ENCODE data around the gene COL25A1. TPM values are rescaled to one million over a fixed set of nuclear protein-coding genes. Genes with fewer than 3 reads are reported as not detected.

Gene COL25A1
- total RNA-seq, 1 experiment from 2014 or later, result 4.2 TPM

DNA sequence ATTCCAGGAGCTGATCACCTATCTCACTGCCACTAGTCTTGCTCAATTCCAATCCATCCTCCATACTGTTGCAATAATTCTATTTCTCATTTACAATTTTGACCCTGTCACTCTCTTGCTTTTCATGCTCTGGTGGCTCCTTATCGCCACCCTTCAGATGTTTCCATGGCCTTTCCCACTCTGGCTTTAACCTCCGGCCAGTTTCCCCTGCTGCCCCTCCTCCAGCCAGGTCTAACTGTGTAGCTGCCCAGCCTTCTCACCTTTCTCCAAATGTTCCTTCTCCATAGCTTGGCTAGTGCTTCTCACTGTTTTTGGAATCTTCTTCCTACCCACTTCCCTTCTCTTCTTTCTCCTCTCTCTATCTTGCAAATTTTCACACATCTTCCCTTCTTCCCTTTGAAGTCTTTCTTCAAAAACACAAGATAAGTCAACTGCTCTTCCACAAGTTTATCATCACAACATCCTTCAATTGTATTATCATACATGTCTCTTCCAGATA, 153.8 kb downstream of the COL25A1 start:
- H3K23ac ChIP-seq (ENCODE audit: insufficient read length, low read depth, low read length), result no peak overlapping the region
- TF ChIP-seq, protein P1, sequence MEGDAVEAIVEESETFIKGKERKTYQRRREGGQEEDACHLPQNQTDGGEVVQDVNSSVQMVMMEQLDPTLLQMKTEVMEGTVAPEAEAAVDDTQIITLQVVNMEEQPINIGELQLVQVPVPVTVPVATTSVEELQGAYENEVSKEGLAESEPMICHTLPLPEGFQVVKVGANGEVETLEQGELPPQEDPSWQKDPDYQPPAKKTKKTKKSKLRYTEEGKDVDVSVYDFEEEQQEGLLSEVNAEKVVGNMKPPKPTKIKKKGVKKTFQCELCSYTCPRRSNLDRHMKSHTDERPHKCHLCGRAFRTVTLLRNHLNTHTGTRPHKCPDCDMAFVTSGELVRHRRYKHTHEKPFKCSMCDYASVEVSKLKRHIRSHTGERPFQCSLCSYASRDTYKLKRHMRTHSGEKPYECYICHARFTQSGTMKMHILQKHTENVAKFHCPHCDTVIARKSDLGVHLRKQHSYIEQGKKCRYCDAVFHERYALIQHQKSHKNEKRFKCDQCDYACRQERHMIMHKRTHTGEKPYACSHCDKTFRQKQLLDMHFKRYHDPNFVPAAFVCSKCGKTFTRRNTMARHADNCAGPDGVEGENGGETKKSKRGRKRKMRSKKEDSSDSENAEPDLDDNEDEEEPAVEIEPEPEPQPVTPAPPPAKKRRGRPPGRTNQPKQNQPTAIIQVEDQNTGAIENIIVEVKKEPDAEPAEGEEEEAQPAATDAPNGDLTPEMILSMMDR (conservative IDR thresholded peaks at IDR 0.05), result no peak

More for the DNA sequence above, 153.8 kb downstream of the COL25A1 start:
- Histone ChIP-seq H3K4me1 (ENCODE audit: insufficient read depth, low read length) (no peaks in the 10 kb centered on the region), H3K27me3 (ENCODE audit: insufficient read depth, low read length) (no peaks in the 10 kb centered on the region), H2BK12ac (ENCODE audit: insufficient read length, low read depth, low read length) (no peak overlapping the region), H2AFZ (ENCODE audit: low read length) (no peak overlapping the region), H2AK5ac (ENCODE audit: insufficient read length, low read length) (no peak overlapping the region), H3K79me2 (ENCODE audit: insufficient read depth, low read length) (no peaks in the 10 kb centered on the region), H2BK20ac (ENCODE audit: low read depth, low read length, poor library complexity, severe bottlenecking) (no peak overlapping the region), H3K18ac (ENCODE audit: insufficient read length, low read depth, low read length) (no peak overlapping the region), H3K9me3 (ENCODE audit: control insufficient read depth, low read depth, low read length) (no peaks in the 10 kb centered on the region), H4K20me1 (ENCODE audit: control insufficient read depth, insufficient read depth, insufficient read length) (no peaks in the 10 kb centered on the region), H4K5ac (ENCODE audit: insufficient read length, low read depth, low read length) (no peak overlapping the region), H4K91ac (ENCODE audit: insufficient read length, low read depth, low read length) (no peak overlapping the region), H3T11ph (ENCODE audit: low read length) (no peak overlapping the region), H3K4me2 (ENCODE audit: insufficient read depth, insufficient read length, low read length) (no peak overlapping the region), H3K23me2 (ENCODE audit: insufficient read length, low read depth, low read length, poor library complexity, severe bottlenecking) (no peaks in the 10 kb centered on the region), H3K56ac (ENCODE audit: insufficient read length, low read depth, low read length) (no peak overlapping the region), H3K4ac (ENCODE audit: low read depth, low read length) (no peak overlapping the region), H3K27ac (ENCODE audit: insufficient read length, low read depth, low read length) (no peak overlapping the region), H3K9ac (ENCODE audit: extremely low read depth, insufficient read length, low read length) (no peak overlapping the region), H3K79me1 (ENCODE audit: insufficient read depth, low read depth, low read length, poor library complexity, severe bottlenecking) (no peaks in the 10 kb centered on the region), H2BK120ac (ENCODE audit: low read depth, low read length, poor library complexity, severe bottlenecking) (no peak overlapping the region), H3K14ac (ENCODE audit: insufficient read depth, low read length) (no peak overlapping the region), H2BK5ac (ENCODE audit: insufficient read length, low read length) (no peak overlapping the region), H2BK15ac (ENCODE audit: low read depth, low read length) (no peak overlapping the region), H4K8ac (replicated peaks; ENCODE audit: insufficient read length, low read depth, low read length) (no peak overlapping the region)
- WGBS (ENCODE audit: extremely low coverage, insufficient read length, low lambda C conversion rate), result no CpG with 5 or more reads among the region's 2 CpGs
- Mint-ChIP-seq H3K27ac (no peak overlapping the region; a peak in 1 of 7 replicates), H3K4me1 (peaks cover 14 to 15% of the 10 kb centered on the region in 2 experiments), H3K27me3 (ENCODE audit: low read depth) (no peaks in the 10 kb centered on the region), H3K4me3 (no peak overlapping the region), H3K9me3 (no peaks in the 10 kb centered on the region), H3K36me3 (ENCODE audit: insufficient read depth in 1 of 3, low read depth in 3 of 3) (no peaks in the 10 kb centered on the region)
- no peak for DNase-seq
